SW 1271 (cell line): ENCODE measurements around the gene PARP3.
A peak's percentile ranks its signal among the peaks of the same experiment; 100 is the strongest.
"Not testable (repeated sequence)": the region's sequence is repeated elsewhere in the genome, so short reads cannot be mapped to it uniquely, and the experiment has no call there.

Experiments
- DNase-seq, 2 experiments: peaks; one replicate each; lab custom pipeline; 2025; lab: John Stamatoyannopoulos, UW

Gene PARP3

GRCh38 chr3:51986010-51986947 is 44.1 kb downstream of the PARP3 start:
- no peak for DNase-seq

GRCh38 chr3:51987568-51987967 is 45.4 kb downstream of the PARP3 start:
- no peak for DNase-seq

- DNase-seq: no peak
Measured at GRCh38 chr3:51988286-51989146, 46.4 kb downstream of the PARP3 start.

GRCh38 chr3:51990501-51990971 is 48.4 kb downstream of the PARP3 start:
- not testable (repeated sequence) for DNase-seq

- DNase-seq: no peak
Measured at GRCh38 chr3:51992017-51992682, 50.0 kb downstream of the PARP3 start.

GRCh38 chr3:51993657-51994056 is 51.5 kb downstream of the PARP3 start:
- not testable (repeated sequence) for DNase-seq

GRCh38 chr3:51994530-51994929 is 52.4 kb downstream of the PARP3 start:
- DNase-seq: no peak

- DNase-seq: peak; percentile 48 to 86
Measured at GRCh38 chr3:51995346-51996163, 53.4 kb downstream of the PARP3 start, which contains the start of gene RPL29. Gene RPL29 (minus strand): TSS chr3:51995895. CDS start chr3:51995461, 434 bp downstream.

- DNase-seq: no peak
Measured at GRCh38 chr3:51997172-51997571, 55.0 kb downstream of the PARP3 start.

- DNase-seq: peak in 1 of 2 experiments; percentile 13
Measured at GRCh38 chr3:51997935-51998596, 55.9 kb downstream of the PARP3 start.
